ENCODE data around the gene RNU4-1.

DNA sequence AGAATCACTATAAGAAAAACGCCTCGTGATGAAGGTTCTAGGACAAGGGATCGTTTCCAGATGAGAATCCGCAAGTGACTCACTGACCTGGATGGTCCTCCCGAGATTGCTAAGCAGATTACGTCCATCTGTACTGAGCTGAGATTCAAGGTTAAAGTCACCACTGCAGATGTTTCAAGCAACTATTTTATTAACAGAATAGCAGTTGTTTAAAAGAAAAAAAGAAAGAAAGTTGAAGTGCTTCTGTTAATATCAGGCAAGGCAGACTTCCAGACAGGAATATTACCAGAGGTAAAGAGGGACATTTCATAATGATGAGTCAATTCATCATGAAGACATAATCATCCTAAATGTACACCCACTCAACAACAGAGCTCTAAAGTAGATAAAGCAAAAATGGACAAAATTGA is 45.4 kb downstream of the RNU4-1 start:
- TF ChIP-seq, protein P1, sequence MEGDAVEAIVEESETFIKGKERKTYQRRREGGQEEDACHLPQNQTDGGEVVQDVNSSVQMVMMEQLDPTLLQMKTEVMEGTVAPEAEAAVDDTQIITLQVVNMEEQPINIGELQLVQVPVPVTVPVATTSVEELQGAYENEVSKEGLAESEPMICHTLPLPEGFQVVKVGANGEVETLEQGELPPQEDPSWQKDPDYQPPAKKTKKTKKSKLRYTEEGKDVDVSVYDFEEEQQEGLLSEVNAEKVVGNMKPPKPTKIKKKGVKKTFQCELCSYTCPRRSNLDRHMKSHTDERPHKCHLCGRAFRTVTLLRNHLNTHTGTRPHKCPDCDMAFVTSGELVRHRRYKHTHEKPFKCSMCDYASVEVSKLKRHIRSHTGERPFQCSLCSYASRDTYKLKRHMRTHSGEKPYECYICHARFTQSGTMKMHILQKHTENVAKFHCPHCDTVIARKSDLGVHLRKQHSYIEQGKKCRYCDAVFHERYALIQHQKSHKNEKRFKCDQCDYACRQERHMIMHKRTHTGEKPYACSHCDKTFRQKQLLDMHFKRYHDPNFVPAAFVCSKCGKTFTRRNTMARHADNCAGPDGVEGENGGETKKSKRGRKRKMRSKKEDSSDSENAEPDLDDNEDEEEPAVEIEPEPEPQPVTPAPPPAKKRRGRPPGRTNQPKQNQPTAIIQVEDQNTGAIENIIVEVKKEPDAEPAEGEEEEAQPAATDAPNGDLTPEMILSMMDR (IDR thresholded peaks at IDR 0.05) = no peak
- TF ChIP-seq CREB1 (CRISPR knock-in tag; IDR thresholded peaks at IDR 0.05) = no peak
- TF ChIP-seq, protein P2, sequence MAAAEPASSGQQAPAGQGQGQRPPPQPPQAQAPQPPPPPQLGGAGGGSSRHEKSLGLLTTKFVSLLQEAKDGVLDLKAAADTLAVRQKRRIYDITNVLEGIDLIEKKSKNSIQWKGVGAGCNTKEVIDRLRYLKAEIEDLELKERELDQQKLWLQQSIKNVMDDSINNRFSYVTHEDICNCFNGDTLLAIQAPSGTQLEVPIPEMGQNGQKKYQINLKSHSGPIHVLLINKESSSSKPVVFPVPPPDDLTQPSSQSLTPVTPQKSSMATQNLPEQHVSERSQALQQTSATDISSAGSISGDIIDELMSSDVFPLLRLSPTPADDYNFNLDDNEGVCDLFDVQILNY (CRISPR knock-in tag; IDR thresholded peaks at IDR 0.05) = no peak
- TF ChIP-seq, protein P3, sequence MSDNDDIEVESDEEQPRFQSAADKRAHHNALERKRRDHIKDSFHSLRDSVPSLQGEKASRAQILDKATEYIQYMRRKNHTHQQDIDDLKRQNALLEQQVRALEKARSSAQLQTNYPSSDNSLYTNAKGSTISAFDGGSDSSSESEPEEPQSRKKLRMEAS (CRISPR knock-in tag; IDR thresholded peaks at IDR 0.05) = no peak
- TF ChIP-seq NR2C2 (CRISPR knock-in tag; IDR thresholded peaks at IDR 0.05) = no peak
- TF ChIP-seq ZNF416 (CRISPR knock-in tag; IDR thresholded peaks at IDR 0.05) = no peak
- TF ChIP-seq, protein P4, sequence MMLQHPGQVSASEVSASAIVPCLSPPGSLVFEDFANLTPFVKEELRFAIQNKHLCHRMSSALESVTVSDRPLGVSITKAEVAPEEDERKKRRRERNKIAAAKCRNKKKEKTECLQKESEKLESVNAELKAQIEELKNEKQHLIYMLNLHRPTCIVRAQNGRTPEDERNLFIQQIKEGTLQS (CRISPR knock-in tag; conservative IDR thresholded peaks at IDR 0.05) = no peak

Data from WTC11 (cell line).